ENCODE results near the gene R3HDM4. TPM values are rescaled to one million over a fixed set of nuclear protein-coding genes. Genes with fewer than 3 reads are reported as not detected.

The R3HDM4 gene
- total and polyA plus RNA-seq, 9 of the 15 experiments (the other 6 are each of a cell fraction or from before 2014, with no cell fraction given), result 3.2 to 154 (median 59.0) TPM

GRCh38 chr19:900302-901111 is 12.5 kb downstream of the R3HDM4 start (continued):
- no peak for TF ChIP-seq NFIX (CRISPR knock-in tag; IDR thresholded peaks at IDR 0.05; ENCODE audit: low read depth)
- TF ChIP-seq PPARD (CRISPR knock-in tag; IDR thresholded peaks at IDR 0.05), result no peak
- no peak for TF ChIP-seq SMARCC2 (IDR thresholded peaks at IDR 0.05; ENCODE audit: low read depth)
- 0 out of 4 replicates have a peak, but pooled peaks of 1 of the 2 experiments have one; percentile 9 for TF ChIP-seq RCOR1 (IDR thresholded peaks at IDR 0.05; ENCODE audit: borderline replicate concordance in 1 of 2, low read depth in 2 of 2, low read length in 2 of 2)
- TF ChIP-seq ZNF592 (IDR thresholded peaks at IDR 0.05), result peak; percentile 66
- no peak for TF ChIP-seq NCOR1 (IDR thresholded peaks at IDR 0.05)
- no peak for TF ChIP-seq CHD1 (IDR thresholded peaks at IDR 0.05; ENCODE audit: low read length)
- TF ChIP-seq TEAD4 (IDR thresholded peaks at IDR 0.05; ENCODE audit: low read length), result 0 out of 2 replicates have a peak, but pooled peaks have one; percentile 14
- no peak for TF ChIP-seq TEAD4 (CRISPR knock-in tag; IDR thresholded peaks at IDR 0.05; ENCODE audit: borderline replicate concordance)

All from K562 (cell line).